Stimulated activated CD4-positive, alpha-beta T cell treated with anti-CD3 and anti-CD28 coated beads, Interleukin-4, amount 100 ng/mL, for 48 hours (primary cell): Measurements from ENCODE around the gene SEC22B.
A peak's percentile ranks its signal among the peaks of the same experiment; 100 is the strongest.
"Not testable (repeated sequence)": the region's sequence is repeated elsewhere in the genome, so short reads cannot be mapped to it uniquely, and the experiment has no call there.

Source experiments
- DNase-seq, 2 donors: peaks; one replicate each; pipeline ENCODE4 v3.0.0-alpha.2; 2020; ENCODE audit warnings: low read depth in 2 of 2

The SEC22B gene

DNA sequence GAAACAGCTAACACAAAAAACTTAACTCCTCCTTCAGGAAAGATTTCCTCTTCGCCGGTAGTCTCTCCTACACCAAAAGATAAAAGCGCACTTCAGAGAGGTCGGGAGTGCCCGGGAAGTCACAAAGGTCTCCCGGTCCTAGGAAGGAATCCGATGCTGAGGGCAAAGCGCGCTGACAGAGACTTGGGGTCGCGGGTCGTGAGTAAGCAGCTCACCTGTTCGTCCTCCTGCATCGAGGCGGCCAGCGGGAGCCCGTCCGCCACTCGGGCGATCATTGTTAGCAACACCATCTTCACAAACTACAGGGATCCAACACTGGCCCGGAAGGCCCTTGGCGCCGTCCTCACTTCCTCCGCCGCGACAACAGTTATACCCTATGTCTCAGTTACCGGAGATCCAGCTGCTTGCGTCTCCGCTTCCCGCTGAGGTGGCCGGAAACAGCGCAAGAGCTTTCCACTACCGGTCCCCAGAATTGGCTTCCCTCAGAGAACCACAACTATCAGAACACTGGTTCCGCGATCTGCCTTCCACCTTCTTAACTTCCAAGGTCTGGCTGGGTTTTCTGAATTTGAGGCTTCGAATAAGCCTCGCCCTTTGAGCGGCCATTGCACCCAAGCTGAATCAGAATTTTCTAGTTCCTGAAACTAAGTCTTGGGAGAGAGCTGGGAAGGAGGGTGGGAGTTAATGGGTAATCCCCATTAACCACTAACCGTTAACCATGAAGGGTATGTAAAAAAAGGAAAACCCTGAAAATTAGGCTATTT, at the start of gene SEC22B:
TSS of gene SEC22B (minus strand) at position 429 of the 764 bp plus-strand sequence. CDS start at position 290, 139 bp downstream.
- DNase-seq: peak; percentile 72 to 78

DNA sequence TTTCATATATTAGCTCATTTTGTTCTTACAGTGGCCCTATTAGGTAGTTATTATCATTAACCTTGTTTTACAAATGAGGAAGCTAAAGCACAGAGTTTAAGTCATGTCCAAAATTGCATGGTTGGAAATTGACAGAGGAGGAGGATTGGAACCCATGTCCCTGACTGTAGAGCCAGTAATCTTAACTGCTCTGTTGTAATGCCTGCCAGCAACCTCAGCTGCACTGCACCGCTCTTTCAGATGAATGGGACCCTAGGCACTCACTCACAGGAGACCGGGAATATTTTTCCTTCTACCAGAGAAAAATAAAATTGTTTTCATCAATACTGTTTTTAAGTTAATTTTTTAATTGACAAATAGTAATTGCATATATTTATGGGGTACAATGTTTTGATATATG, 41.6 kb upstream of the SEC22B start:
- DNase-seq: not testable (repeated sequence)

DNA sequence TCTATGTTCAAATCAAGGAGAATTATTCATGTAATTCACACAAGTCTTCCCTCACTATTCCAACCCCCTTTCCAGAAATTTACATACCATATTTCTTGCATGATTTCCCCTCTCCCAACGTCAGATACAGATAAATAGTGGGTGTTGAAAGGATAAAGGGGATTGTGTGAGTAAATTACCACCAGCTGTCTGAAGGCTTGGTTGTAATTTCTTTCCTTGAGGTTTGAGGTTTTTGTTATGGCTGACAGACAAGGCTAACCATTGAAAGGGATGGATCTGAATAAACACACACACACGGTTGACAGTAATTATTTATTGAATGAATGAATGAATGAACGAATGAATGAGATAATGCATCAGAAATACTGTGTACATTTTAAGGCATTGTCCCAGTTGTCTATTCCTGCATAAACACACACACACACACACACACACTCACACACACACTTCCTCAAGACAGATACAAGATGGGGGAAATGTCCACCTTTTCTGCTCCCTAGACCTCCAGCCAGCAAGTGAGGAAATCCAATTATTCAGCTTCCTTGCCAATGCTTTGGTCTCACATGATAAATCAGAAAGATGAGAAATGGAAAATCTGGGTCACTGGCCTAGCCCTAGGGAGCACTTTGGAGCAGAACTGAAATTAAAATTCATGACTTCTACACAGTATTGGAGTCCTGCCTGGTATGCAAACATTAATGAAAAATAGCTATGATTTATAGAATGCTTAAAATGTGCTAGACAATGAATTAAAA, 41.0 kb upstream of the SEC22B start:
- not testable (repeated sequence) for DNase-seq

DNA sequence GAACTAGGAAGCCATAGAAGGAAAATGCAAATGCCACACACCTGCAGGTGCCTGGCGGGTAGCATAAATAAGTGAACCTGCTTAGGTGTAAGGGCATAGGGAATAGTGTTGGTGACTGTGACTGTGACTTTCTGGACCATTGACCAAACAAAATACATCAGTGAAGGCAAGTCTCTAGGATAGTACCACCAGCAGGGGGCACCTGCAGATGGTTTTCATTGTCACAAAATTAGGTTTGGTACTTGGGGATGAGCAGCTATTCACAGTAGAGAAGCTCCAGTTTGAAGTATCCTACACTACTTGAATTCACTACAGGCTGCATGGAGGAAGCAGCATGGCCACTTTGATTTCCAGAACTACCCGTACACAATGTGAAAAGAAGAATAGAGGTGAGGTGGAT, 37.3 kb upstream of the SEC22B start:
- not testable (repeated sequence) for DNase-seq

DNA sequence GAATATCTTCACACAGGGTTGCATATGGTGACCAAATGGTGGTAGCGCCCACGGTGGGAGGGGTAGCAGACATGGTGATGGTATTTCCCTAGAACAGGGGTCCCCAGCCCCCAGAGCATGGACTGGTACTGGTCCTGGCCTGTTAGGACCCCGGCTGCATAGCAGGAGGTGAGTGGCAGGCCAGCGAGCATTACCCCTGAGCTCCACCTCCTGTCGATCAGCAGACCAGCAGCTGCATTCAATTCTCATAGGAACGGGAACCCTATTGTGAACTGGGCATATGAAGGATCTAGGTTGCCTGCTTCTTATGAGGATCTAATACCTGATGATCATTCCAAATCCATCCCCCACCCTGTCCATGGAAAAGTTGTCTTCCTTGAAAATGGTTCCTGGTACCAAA, 34.4 kb upstream of the SEC22B start:
- DNase-seq: not testable (repeated sequence)

DNA sequence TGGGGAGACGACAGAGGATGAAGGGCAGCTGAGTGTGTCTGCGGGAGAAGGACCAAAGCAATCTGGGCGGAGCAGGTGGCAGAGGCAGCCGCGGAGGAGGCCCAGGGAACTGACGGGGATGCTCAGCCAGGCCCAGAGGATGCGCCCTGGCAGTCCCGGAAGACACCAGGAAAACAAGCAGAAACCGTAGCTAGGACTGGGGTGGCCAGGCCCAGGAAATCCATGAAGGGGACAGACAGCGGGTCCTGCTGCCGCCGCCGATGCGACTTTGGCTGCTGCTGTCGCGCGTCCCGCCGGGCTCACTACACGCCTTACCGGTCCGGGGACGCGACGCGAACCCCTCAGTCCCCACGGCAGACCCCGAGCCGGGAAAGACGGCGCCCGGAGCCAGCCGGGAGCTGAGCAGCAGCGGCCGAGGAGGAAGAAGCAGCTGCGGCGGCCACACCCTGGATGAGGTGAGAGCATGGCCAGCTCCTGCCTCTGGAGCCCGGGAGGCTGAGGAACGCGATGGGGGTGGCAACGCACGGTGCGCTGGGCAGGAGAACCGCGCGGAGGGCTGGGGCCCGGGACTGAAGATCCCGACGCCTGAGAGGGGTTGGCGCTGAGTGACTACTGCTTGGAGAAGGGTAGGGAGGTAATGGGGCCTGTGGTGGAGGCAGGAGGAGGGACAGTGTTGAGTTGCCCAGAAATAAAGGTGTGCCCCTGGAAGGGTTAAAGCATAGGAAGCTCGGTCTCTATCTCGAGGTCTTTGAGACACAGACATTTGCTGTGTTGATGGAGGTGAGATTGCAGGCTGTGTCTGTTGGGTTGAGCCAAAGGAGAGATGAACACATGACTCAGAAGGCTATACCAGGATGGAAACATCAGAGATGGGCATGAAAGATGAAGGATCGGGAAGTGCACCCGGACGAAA, 20.8 kb upstream of the SEC22B start:
- DNase-seq: not testable (repeated sequence)

DNA sequence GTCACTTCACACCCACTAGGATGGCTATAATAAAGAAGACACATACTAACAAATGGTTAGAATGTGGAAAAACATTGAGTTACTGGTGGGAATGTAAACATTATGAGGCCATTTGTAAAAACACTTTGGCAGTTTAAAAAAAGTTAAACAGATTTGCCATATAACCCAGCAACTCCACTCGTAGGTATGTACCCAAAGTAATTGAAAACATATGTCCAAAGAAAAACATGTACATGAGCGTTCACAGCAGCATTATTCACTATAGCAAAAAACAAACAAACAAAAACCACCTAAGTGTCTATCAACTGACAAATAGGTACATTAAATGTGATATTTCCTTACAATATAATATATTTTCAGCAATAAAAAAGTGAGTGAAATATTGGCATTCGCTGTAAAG, 12.3 kb upstream of the SEC22B start:
- DNase-seq: not testable (repeated sequence)

DNA sequence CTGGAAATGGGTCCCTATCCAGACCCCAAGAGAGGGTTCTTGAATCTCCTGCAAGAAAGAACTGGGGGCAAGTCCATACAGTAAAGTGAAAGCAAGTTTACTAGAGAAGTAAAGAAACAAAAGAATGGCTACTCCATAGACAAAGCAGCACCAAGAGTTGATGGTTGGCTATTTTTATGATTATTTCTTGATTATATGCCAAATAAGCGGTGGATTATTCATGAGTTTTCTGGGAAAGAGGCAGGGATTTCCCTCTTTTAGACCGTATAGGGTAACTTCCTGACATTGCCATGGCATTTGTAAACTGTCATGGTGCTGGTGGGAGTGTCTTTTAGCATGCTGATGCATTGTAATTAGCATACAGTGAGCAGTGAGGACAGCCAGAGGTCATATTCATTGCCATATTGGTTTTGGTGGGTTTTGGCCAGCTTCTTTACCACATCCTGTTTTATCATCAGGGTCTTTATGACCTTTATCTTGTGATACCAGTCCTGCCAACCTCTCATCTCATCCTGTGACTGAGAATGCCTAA, 5.9 kb upstream of the SEC22B start:
- not testable (repeated sequence) for DNase-seq

DNA sequence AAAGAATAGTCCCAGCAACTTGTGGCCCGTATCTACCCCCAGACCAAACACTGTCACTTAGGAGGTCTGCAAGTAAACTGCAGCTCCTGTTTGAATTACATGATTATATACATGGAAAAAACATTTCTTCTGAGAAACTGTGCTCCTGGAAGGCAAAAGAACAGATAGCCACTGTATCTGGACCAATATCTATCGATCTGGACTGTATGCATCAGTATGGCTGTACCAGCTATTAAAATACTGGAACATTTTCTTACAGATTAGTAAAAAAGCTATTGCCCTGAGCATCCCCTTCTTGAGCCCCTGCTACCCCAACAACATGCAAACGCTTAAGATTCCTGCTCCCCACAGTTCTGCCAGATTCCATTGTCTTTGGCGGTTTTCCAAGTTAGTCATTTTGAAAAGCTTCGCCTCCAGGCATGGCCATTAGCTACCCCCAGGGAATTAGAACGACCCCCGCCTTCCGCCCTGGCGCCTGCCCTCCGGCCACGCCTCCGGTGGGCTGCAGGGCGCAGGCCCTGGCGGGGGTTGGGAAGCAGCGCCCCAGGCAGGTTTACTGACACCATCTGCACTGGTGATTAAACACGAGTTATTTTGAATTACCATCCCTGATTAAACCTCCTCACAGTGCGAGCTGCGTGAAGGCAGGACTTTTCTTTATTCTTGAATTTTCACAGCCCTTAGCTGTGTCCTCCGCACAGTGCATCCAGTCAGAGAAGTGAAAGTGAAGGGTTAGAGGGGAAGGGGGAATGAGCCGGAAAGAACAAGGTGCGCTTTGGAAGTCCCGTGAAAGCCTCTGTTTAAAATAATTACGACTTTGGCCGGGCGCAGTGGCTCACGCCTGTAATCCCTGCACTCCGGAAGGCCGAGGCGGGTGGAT, 3.7 kb upstream of the SEC22B start:
- DNase-seq: not testable (repeated sequence)

DNA sequence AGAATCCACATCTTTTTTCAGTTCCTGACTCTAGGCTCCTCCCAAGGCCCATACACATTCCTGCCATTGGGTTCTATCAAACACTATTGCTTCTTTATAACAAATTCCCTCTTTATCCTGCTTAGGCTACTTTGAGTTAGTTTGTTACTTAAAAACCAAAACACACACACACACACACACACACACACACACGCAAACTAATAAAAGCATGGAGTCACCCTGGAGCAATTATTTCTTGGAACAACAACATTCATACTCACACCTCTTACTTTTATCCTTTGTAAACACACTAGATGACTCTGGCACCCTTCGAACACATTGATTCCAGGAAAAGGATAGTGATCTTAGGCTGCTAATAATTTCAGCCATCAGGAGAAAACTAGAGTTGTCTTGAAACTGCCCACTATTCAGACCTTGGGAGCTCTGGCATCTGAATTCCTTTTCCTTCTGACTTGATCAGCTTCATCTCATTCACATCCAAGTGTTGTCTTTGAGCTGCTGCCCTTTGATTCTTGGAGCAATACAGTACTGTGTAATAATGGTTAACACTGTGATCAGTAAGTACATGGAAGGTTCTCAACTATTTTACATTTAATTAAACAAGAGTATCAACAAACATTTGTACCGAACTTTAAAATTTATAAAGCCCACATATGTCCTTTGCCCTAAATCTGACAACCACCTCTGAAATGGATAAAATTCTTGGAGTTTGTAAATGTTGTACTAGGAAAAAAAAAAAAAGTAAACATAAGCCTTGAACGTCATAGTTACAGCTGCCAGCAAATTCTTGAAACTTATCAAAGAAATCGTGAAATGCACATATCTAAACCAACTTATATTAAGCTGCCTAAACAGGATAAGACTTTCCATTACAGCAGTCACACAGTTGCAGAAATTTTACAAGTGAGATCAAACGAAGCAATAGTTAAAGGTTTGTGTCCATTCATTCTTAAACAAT, 2.8 kb upstream of the SEC22B start:
- DNase-seq: no peak

DNA sequence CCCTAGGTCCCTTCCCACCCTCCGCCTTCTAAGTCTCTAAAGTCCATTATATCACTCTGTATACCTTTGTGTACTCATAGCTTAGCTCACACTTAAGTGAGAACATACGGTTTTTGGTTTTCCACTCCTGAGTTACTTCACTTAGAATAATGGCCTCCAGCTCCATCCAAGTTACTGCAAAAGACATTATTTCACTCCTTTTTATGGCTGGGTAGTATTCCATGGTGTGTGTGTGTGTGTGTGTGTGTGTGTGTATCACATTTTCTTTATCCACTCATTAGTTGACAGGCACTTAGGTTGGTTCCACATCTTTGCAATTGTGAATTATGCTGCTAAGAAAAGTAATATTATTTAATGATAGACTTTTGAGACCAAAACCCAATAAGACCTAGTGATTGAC, 1.7 kb upstream of the SEC22B start:
- DNase-seq: not testable (repeated sequence)

DNA sequence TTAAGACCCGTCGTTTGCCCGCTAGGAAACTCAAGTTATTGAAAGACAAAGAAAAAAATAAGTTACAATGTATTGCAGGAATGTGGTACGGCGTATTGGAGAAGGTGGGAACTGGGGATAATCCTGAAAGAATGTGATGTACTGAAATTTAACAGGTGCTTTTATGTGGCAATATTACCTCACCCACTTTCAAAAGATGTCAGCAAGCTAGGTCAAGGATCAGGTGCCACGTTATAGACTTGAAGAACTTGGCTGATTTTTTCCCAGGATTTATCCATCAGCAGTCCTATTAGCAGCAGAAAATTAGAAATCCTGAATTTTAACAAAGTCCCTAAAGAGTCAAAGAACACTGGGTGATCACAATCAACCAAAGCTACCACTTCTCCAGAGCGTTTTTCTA, 632 bp downstream of the SEC22B start:
- DNase-seq: not testable (repeated sequence)

DNA sequence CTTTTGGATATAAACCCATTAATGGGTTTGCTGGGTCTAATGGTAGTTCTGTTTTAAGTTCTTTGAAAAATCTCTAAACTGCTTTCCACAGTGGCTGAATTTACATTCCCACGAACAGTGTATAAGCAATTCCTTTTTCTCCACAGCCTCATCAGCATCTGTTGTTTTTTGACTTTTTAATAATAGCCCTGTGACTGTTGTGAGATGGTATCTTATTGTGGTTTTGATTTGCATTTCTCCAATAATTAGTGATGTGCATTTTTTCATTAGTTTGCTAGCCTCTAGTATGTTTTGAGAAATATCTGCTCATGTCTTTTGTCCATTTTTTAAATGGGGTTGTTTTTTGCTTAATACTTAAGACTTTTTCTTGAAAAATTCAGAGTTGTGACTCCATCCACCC, 11.6 kb downstream of the SEC22B start:
- DNase-seq: not testable (repeated sequence)

DNA sequence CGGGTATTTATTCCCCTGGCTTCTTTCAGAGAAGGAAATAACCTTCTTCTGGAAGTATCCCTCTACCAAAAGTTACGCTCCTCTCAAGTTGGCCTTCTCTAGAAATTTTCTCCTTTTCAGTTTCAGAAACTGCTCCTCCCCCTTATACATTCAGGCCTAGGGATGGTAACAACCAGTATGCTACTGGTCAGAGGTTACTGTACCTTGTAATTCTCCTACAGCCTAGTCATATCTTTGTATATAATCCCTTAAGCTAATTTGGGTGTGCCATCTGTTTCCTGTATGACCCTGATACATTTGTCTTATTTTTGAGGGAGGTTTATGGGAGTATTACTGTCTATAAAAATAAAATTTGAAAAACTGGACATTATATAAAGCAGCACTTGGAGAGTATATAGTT, 14.3 kb downstream of the SEC22B start:
- DNase-seq: not testable (repeated sequence)

DNA sequence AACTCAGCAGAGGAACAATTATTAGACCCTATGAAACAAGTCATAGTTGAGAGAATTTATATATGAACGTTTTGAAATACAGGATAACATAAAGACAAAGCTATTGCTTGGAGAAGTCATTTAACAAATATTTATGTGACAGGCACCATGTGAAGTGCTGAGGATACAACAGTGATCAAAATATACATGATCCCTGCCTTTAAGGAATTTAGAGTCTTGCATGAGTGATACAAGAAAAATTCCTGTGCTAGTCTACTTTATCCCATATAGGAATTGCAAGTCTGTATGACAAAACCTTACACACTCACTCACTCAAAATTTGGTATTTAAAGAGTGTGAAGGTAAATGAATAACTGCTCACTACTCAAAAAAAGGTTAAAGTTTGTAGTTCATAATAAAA, 17.8 kb downstream of the SEC22B start:
- not testable (repeated sequence) for DNase-seq

DNA sequence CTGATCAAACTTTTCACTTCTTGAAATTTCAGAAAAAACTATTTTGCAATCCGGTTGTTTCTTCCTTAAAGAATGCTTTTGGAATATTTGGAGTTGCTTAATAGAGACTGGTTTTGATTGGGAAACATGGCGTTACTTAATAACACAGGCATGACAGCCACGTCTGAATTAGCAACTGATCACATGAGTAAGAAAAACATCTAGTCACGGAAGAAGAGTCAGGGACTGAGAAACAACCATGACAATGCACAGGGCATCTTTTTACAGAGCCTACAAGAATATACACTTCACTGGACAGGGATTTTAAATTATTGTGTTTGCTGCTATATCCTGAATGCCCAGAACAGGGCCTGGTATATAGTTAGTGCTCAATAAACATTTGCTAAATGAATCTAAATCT, 18.2 kb downstream of the SEC22B start:
- DNase-seq: not testable (repeated sequence)

DNA sequence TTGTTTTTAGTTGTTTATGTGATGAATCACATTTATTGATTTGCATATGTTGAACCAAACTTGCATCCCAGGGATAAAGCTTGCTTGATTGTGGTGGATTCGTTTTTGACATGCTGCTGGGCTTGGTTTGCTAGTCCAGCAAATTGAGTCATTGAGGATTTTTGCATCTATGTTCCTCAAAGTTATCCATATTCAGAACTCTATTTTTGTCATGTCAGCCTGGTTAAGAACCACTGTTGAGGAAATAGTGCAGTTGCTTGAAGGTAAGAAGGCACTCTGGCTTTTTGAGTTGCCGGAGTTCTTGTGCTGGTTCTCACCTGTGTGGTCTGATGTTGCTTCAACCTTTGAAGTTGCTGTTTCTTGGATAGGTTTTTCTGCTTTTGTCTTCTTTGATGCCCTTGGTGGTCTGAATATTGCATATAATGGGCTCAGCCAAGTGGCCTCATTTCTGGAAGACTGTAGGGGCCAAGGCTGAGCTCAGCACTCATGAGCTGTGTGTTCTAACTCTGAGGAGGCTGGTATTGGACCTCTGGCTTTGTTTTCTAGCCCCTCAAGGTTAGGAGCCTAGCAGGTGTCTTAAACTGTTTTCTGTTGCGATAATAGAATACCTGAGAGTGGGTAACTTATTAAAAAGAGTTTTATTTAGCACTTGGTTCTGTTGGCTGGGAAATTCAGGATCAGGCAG, 26.0 kb downstream of the SEC22B start:
- DNase-seq: not testable (repeated sequence)

DNA sequence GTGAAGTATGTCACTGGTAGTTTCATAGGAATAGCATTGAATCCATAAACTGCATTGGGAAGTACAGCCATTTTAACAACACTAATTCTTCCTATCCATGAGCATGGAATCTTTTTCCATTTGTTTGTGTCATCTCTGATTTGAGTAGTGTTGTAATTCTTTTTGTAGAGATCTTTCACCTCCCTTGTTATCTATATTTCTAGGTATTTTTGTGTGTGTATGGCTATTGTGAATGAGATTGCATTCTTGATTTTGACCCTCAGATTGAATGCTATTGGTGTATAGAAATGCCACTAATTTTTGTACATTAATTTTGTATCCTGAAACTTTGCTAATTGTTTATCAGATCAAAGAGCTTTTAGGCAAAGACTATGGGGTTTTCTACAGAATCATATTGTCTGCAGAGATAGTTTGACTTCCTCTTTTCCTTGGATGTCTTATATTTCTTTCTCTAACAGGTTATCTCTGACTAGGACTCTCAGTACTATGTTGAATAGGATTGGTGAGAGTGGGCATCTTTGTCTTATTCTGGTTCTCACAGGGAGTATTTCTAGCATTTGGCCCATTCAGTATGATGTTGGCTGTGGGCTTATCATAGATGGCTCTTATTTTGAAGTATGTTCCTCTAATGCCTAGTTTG, 26.8 kb downstream of the SEC22B start:
- DNase-seq: not testable (repeated sequence)
